Retinal pigment epithelial cell (primary cell): Measurements from ENCODE around the gene GAS1.

Experiments used
- DNase-seq: peaks from one replicate; pipeline ENCODE4 v3.0.0-alpha.2; 2010; ENCODE audit warnings: low read depth
- H3K4me3 ChIP-seq: 2 replicates; pipeline ENCODE4 v1.5.1; 2011; ENCODE audit warnings: mild to moderate bottlenecking, low read length, control low read depth, moderate library complexity
- CTCF ChIP-seq: conservative IDR thresholded peaks from 2 replicates; pipeline ENCODE4 v1.5.1; 2011; ENCODE audit warnings: low read depth, low read length, control low read depth, inconsistent platforms

Gene GAS1

GRCh38 chr9:86975606-86976005, 28.3 kb upstream of the GAS1 start:
- no peak for DNase-seq
- TF ChIP-seq CTCF: no peak
- no peak overlapping the region for H3K4me3 ChIP-seq

- no peak overlapping the region for H3K4me3 ChIP-seq
- TF ChIP-seq CTCF: no peak
Measured at GRCh38 chr9:86975036-86975435, 27.7 kb upstream of the GAS1 start.

GRCh38 chr9:86974421-86974820, 27.1 kb upstream of the GAS1 start:
- TF ChIP-seq CTCF: no peak
- no peak for DNase-seq
- H3K4me3 ChIP-seq: no peak overlapping the region

More at GRCh38 chr9:86975036-86975435, 27.7 kb upstream of the GAS1 start:
- no peak for DNase-seq

GRCh38 chr9:86971742-86972141, 24.4 kb upstream of the GAS1 start:
- no peak for TF ChIP-seq CTCF

GRCh38 chr9:86968258-86968920, 21.1 kb upstream of the GAS1 start:
- DNase-seq: no peak
- no peak for TF ChIP-seq CTCF
- H3K4me3 ChIP-seq: no peak overlapping the region

More at GRCh38 chr9:86971742-86972141, 24.4 kb upstream of the GAS1 start:
- no peak overlapping the region for H3K4me3 ChIP-seq
- DNase-seq: no peak

- H3K4me3 ChIP-seq: no peak overlapping the region
- DNase-seq: no peak
- no peak for TF ChIP-seq CTCF
Measured at GRCh38 chr9:86966852-86967511, 19.7 kb upstream of the GAS1 start.
